Astrocyte of the cerebellum (primary cell): Measurements from ENCODE around the gene C1QTNF3.

ENCODE experiments used
- DNase-seq: peaks from one replicate; pipeline ENCODE4 v3.0.0-alpha.2; 2011; ENCODE audit warnings: low read depth
- H3K4me3 ChIP-seq: 2 replicates; pipeline ENCODE4 v1.5.1; 2011; ENCODE audit warnings: mild to moderate bottlenecking, low read depth, low read length, moderate library complexity
- in situ Hi-C: cut with HindIII; loops from 2 replicates; pipeline ENCODE4 v1.10.0; 2017; ENCODE audit warnings: low sequenced_read_pairs
- TF ChIP-seq, protein P1 (sequence below): IDR thresholded peaks from 2 replicates; pipeline ENCODE4 v1.5.1; 2012; ENCODE audit warnings: low read length, low read depth, moderate library complexity, mild to moderate bottlenecking; ENCODE audit errors: missing control alignments

The C1QTNF3 gene

DNA sequence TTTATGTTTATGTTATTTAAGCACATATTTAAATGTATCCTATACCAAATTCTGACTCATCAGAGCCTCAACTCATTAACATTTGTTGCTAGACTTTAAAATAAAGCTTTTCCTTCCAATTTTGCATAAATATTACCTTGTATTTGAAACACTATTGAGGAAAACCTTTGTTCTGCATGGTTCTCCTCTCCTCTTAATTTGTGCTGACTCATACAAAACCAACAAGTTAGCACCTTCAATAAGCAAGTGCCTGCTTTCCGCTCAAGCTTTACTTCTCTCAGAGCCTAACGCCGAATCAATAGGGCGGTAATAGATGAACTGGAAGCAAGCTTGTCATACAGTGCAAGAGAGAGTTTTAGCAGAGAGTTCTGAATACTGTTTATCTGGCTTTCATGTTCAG, 43.0 kb downstream of the C1QTNF3 start:
- in situ Hi-C loops = loop anchor here (5.0 kb wide), 1 partner anchor 37 kb away; no protein-coding TSS in a partner anchor

DNA sequence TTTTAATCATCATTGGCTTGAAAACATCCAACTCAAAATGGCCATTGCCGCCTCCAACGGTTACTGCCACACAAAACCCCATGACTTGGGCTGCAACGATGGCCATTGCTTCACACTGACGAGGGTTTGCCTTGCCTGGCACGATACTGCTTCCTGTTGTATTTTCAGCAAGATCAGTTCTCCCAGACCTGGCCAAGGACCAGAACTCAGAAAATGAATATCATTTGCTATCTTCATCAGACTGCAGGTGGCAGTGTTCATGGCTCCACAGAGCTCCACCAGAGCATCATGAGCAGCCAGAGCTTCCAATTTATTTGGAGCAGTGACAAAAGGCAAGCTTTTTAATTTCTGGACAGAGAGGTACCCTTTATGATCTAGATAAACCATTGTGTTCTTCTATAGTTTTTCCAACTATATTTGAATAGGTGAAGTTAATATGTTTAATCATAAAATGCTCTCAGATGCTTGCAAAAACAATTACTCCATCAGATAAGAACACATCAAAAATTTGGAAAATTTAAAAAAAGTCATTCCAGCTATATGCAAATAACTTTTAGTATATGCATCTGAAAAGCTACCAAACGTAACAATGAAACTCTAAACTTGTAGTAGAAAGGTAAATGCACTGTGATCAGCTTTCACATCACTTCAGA, 45.6 kb downstream of the C1QTNF3 start:
- in situ Hi-C loops = no loop called here
- H3K4me3 ChIP-seq = no peak overlapping the region
- TF ChIP-seq, protein P1, sequence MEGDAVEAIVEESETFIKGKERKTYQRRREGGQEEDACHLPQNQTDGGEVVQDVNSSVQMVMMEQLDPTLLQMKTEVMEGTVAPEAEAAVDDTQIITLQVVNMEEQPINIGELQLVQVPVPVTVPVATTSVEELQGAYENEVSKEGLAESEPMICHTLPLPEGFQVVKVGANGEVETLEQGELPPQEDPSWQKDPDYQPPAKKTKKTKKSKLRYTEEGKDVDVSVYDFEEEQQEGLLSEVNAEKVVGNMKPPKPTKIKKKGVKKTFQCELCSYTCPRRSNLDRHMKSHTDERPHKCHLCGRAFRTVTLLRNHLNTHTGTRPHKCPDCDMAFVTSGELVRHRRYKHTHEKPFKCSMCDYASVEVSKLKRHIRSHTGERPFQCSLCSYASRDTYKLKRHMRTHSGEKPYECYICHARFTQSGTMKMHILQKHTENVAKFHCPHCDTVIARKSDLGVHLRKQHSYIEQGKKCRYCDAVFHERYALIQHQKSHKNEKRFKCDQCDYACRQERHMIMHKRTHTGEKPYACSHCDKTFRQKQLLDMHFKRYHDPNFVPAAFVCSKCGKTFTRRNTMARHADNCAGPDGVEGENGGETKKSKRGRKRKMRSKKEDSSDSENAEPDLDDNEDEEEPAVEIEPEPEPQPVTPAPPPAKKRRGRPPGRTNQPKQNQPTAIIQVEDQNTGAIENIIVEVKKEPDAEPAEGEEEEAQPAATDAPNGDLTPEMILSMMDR = peak; percentile 73
- peak; percentile 74 for DNase-seq

More for the DNA sequence above, 43.0 kb downstream of the C1QTNF3 start:
- TF ChIP-seq, protein P1 = no peak
- no peak overlapping the region for H3K4me3 ChIP-seq
- DNase-seq = no peak

DNA sequence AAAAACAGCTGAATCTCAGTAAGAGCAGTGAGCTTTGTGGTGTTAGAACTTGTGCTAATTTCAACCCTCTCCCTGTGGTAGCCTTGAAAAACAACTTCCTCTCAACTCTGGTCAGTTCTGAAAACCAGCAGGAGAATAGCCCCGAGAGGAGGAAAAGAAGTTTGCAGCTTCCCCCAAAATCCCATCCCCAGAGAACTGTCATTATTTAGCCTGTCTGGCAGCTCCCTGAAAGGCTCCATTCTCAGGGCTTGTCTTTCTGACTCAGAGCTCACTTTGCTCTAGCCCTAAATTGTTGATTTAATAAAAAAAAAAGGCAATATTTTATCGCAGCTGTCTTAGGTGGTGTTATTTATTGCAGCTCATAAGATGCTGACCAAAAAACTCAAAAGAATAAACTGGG, 47.1 kb downstream of the C1QTNF3 start:
- DNase-seq = no peak
- no peak overlapping the region for H3K4me3 ChIP-seq
- in situ Hi-C loops = no loop called here
- TF ChIP-seq, protein P1 = no peak

DNA sequence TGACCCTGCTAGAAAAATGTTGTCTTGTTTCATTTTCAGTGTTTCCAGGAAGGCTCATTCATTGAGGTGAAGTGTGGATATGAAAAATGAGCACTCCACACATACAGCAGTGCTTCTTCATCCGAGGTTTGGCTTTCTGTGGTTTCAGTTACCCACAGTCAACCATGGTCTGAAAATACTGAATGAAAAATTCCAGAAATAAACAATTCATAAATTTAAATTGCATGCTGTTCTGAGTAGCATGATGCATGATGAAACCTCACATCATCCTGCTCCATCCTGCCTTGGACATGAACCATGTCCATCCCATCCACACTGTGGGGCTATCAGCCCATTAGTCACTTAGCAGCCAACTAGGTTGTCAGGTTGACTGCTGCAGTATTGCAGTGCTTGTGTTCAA, 48.2 kb downstream of the C1QTNF3 start:
- DNase-seq = no peak
- H3K4me3 ChIP-seq = no peak overlapping the region
- in situ Hi-C loops = no loop called here
- TF ChIP-seq, protein P1 = no peak

DNA sequence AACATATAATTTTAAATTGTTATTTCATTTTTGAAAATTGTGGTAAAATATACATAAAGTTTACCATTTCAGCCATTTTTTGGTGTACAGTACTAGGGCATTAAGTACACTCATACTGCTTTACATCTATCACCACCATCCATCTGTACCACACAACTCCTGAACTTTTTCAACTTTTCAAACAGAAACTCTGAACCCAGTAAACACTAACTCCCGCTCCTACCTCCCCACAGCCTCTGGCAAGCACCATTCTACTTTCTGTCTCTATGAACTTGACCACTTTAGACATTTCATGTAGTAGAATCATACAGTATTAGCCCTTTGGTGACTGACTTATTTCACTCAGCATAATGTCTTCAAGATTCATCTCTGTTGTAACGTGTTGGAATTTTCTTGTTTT, 50.1 kb downstream of the C1QTNF3 start:
- no peak overlapping the region for H3K4me3 ChIP-seq
- in situ Hi-C loops = no loop called here
- TF ChIP-seq, protein P1 = no peak

DNA sequence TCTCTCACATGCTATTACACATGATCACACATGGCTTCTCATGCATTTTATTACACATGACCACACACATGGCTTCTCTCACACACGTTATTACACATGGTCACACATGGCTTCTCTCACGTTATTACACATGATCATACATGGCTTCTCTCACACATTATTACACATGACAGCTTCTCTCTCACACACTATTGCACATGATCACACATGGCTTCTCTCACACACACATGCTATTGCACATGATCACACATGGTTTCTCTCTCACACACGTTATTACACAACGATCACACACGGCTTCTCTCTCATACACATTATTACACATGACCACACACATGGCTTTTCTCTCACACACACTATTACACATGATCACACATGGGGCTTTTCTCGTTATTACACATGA, 57.6 kb downstream of the C1QTNF3 start:
- TF ChIP-seq, protein P1 = no peak
- in situ Hi-C loops = no loop called here
- no peak overlapping the region for H3K4me3 ChIP-seq
- DNase-seq = no peak

More for the DNA sequence above, 50.1 kb downstream of the C1QTNF3 start:
- DNase-seq = no peak
